HAP-1 (cell line): Measurements from ENCODE around the gene NRIP3.
"Not testable (repeated sequence)": the region's sequence is repeated elsewhere in the genome, so short reads cannot be mapped to it uniquely, and the experiment has no call there.

Experiments
- DNase-seq, 2 experiments: peaks; one replicate each; pipeline ENCODE4 v3.0.0-alpha.2; 2016 to 2020; ENCODE audit warnings: low spot score in 2 of 2
- H3K27me3 ChIP-seq: fragments of 250-450 bp; sonication (Bioruptor Pico); 2 replicates; pipeline ENCODE4 v1.5.1; 2020; ENCODE audit warnings: low read depth, mild to moderate bottlenecking, moderate library complexity
- H3K36me3 ChIP-seq: fragments of 250-450 bp; sonication (Bioruptor Pico); replicated peaks from 2 replicates; pipeline ENCODE4 v1.5.1; 2020; ENCODE audit warnings: mild to moderate bottlenecking
- H3K4me1 ChIP-seq: fragments of 250-450 bp; sonication (Bioruptor Pico); 2 replicates; pipeline ENCODE4 v1.5.1; 2020; ENCODE audit warnings: mild to moderate bottlenecking
- H3K4me3 ChIP-seq: fragments of 250-450 bp; sonication (Bioruptor Pico); 2 replicates; pipeline ENCODE4 v1.5.1; 2020; ENCODE audit warnings: mild to moderate bottlenecking, moderate library complexity
- H3K9me3 ChIP-seq: fragments of 250-450 bp; sonication (Bioruptor Pico); 2 replicates; pipeline ENCODE4 v1.5.1; 2020; ENCODE audit warnings: mild to moderate bottlenecking, moderate library complexity
- in situ Hi-C: fragments of 300-500 bp; cut with MboI; formaldehyde crosslinking; loops from 3 replicates; pipeline ENCODE4 v1.14.3; 2020; ENCODE audit warnings: low sequenced_read_pairs, inconsistent platforms, mixed read lengths

The NRIP3 gene

GRCh38 chr11:9029422-9029821 is 25.6 kb upstream of the NRIP3 start:
- no peaks in the 10 kb centered on the region for H3K36me3 ChIP-seq
- no peaks in the 10 kb centered on the region for H3K4me1 ChIP-seq
- H3K9me3 ChIP-seq, result no peaks in the 10 kb centered on the region
- no peaks in the 10 kb centered on the region for H3K27me3 ChIP-seq
- in situ Hi-C loops, result no loop called here
- H3K4me3 ChIP-seq, result no peak overlapping the region
- DNase-seq, result no peak

- Histone ChIP-seq H3K36me3 (no peaks in the 10 kb centered on the region), H3K27me3 (no peaks in the 10 kb centered on the region), H3K4me1 (no peaks in the 10 kb centered on the region), H3K9me3 (no peaks in the 10 kb centered on the region), H3K4me3 (no peak overlapping the region)
- no peak for DNase-seq
- in situ Hi-C loops, result no loop called here
Measured at GRCh38 chr11:9028581-9028980, 24.8 kb upstream of the NRIP3 start.

GRCh38 chr11:9025101-9025850 is 21.5 kb upstream of the NRIP3 start:
- in situ Hi-C loops, result no loop called here
- Histone ChIP-seq H3K27me3 (no peaks in the 10 kb centered on the region), H3K4me3 (no peak overlapping the region), H3K36me3 (no peaks in the 10 kb centered on the region), H3K4me1 (no peaks in the 10 kb centered on the region), H3K9me3 (no peaks in the 10 kb centered on the region)
- DNase-seq, result no peak

GRCh38 chr11:9022961-9023680 is 19.3 kb upstream of the NRIP3 start:
- Histone ChIP-seq H3K9me3 (no peaks in the 10 kb centered on the region), H3K36me3 (no peaks in the 10 kb centered on the region), H3K4me3 (no peak overlapping the region), H3K27me3 (no peaks in the 10 kb centered on the region), H3K4me1 (0 out of 2 replicates have a peak, but pooled peaks cover 3% of the 10 kb centered on the region)
- DNase-seq, result no peak
- in situ Hi-C loops, result no loop called here

GRCh38 chr11:9020916-9021315 is 17.1 kb upstream of the NRIP3 start:
- no peak overlapping the region for H3K4me3 ChIP-seq
- 0 out of 2 replicates have a peak, but pooled peaks cover 3% of the 10 kb centered on the region for H3K4me1 ChIP-seq
- no peaks in the 10 kb centered on the region for H3K36me3 ChIP-seq
- H3K9me3 ChIP-seq, result no peaks in the 10 kb centered on the region
- in situ Hi-C loops, result no loop called here
- no peaks in the 10 kb centered on the region for H3K27me3 ChIP-seq
- no peak for DNase-seq

GRCh38 chr11:9019861-9020260 is 16.1 kb upstream of the NRIP3 start:
- in situ Hi-C loops, result loop anchor here (5.0 kb wide), 1 partner anchor 117 kb away; no protein-coding TSS in a partner anchor
- 0 out of 2 replicates have a peak, but pooled peaks cover 3% of the 10 kb centered on the region for H3K4me1 ChIP-seq

GRCh38 chr11:9017773-9018172 is 14.0 kb upstream of the NRIP3 start:
- Histone ChIP-seq H3K9me3 (no peaks in the 10 kb centered on the region), H3K4me1 (0 out of 2 replicates have a peak, but pooled peaks cover 3% of the 10 kb centered on the region), H3K36me3 (no peaks in the 10 kb centered on the region), H3K4me3 (no peak overlapping the region), H3K27me3 (no peaks in the 10 kb centered on the region)
- in situ Hi-C loops, result loop anchor here (5.0 kb wide), 1 partner anchor 120 kb away; no protein-coding TSS in a partner anchor
- DNase-seq, result no peak

More at GRCh38 chr11:9019861-9020260, 16.1 kb upstream of the NRIP3 start:
- Histone ChIP-seq H3K36me3 (no peaks in the 10 kb centered on the region), H3K9me3 (no peaks in the 10 kb centered on the region), H3K27me3 (no peaks in the 10 kb centered on the region), H3K4me3 (no peak overlapping the region)
- no peak for DNase-seq

GRCh38 chr11:9016916-9017642 is 13.3 kb upstream of the NRIP3 start:
- Histone ChIP-seq H3K27me3 (no peaks in the 10 kb centered on the region), H3K36me3 (no peaks in the 10 kb centered on the region), H3K9me3 (no peaks in the 10 kb centered on the region), H3K4me3 (no peak overlapping the region), H3K4me1 (0 out of 2 replicates have a peak, but pooled peaks cover 3% of the 10 kb centered on the region)
- DNase-seq, result no peak
- in situ Hi-C loops, result loop anchor here (5.0 kb wide), 1 partner anchor 120 kb away; no protein-coding TSS in a partner anchor

GRCh38 chr11:9015677-9016076 is 11.9 kb upstream of the NRIP3 start:
- in situ Hi-C loops, result loop anchor here (5.0 kb wide), 1 partner anchor 122 kb away; no protein-coding TSS in a partner anchor
- DNase-seq, result peak; percentile 75 to 79
- Histone ChIP-seq H3K4me3 (no peak overlapping the region), H3K4me1 (0 out of 2 replicates have a peak, but pooled peaks cover 3% of the 10 kb centered on the region), H3K9me3 (peaks cover 1% of the 10 kb centered on the region; the same call in 1 of the 2 replicates), H3K27me3 (no peaks in the 10 kb centered on the region), H3K36me3 (no peaks in the 10 kb centered on the region)

- Histone ChIP-seq H3K4me3 (no peak overlapping the region), H3K9me3 (peaks cover 3% of the 10 kb centered on the region; the same call in 1 of the 2 replicates), H3K36me3 (no peaks in the 10 kb centered on the region), H3K27me3 (no peaks in the 10 kb centered on the region), H3K4me1 (0 out of 2 replicates have a peak, but pooled peaks cover 3% of the 10 kb centered on the region)
- in situ Hi-C loops, result loop anchor here (5.0 kb wide), 1 partner anchor 122 kb away; no protein-coding TSS in a partner anchor
- DNase-seq, result no peak
Measured at GRCh38 chr11:9014826-9015225, 11.0 kb upstream of the NRIP3 start.

GRCh38 chr11:9013373-9013772 is 9.6 kb upstream of the NRIP3 start:
- no peaks in the 10 kb centered on the region for H3K27me3 ChIP-seq
- in situ Hi-C loops, result no loop called here
- peaks cover 3% of the 10 kb centered on the region; the same call in 1 of the 2 replicates for H3K9me3 ChIP-seq

GRCh38 chr11:9009538-9009937 is 5.7 kb upstream of the NRIP3 start:
- H3K4me1 ChIP-seq, in situ Hi-C loops, H3K36me3 ChIP-seq, H3K27me3 ChIP-seq, H3K4me3 ChIP-seq, DNase-seq, H3K9me3 ChIP-seq: not testable (repeated sequence)

More at GRCh38 chr11:9013373-9013772, 9.6 kb upstream of the NRIP3 start:
- no peaks in the 10 kb centered on the region for H3K4me1 ChIP-seq
- no peak for DNase-seq
- no peaks in the 10 kb centered on the region for H3K36me3 ChIP-seq
- H3K4me3 ChIP-seq, result no peak overlapping the region

- no peaks in the 10 kb centered on the region for H3K36me3 ChIP-seq
- DNase-seq, result no peak
- peaks cover 3% of the 10 kb centered on the region; the same call in 1 of the 2 replicates for H3K9me3 ChIP-seq
- H3K4me3 ChIP-seq, result no peak overlapping the region
- peaks cover under 1% of the 10 kb centered on the region for H3K4me1 ChIP-seq
- in situ Hi-C loops, result no loop called here
- H3K27me3 ChIP-seq, result peaks cover 4% of the 10 kb centered on the region
Measured at GRCh38 chr11:9008661-9009060, 4.9 kb upstream of the NRIP3 start.
